CD4-positive, alpha-beta T cell treated with Interleukin-10 for 1 hour (primary cell): ENCODE data around the gene ASTN2.
"Not testable (repeated sequence)": the region's sequence is repeated elsewhere in the genome, so short reads cannot be mapped to it uniquely, and the experiment has no call there.

Experiments
- DNase-seq: peaks from one replicate; pipeline ENCODE4 v3.0.0-alpha.2; 2020

The ASTN2 gene

GRCh38 chr9:116942593-116943061, 472.2 kb downstream of the ASTN2 start:
- DNase-seq, result no peak

- DNase-seq, result no peak
Observed at GRCh38 chr9:116941266-116941665, 473.6 kb downstream of the ASTN2 start.

GRCh38 chr9:116940614-116941215, 474.1 kb downstream of the ASTN2 start:
- no peak for DNase-seq

GRCh38 chr9:116939614-116940013, 475.2 kb downstream of the ASTN2 start:
- DNase-seq, result no peak

GRCh38 chr9:116939161-116939560, 475.7 kb downstream of the ASTN2 start:
- DNase-seq, result no peak

GRCh38 chr9:116937361-116937760, 477.5 kb downstream of the ASTN2 start:
- no peak for DNase-seq

- DNase-seq, result no peak
Observed at GRCh38 chr9:116935149-116935897, 479.5 kb downstream of the ASTN2 start.

- no peak for DNase-seq
Observed at GRCh38 chr9:116934131-116934530, 480.7 kb downstream of the ASTN2 start.

- DNase-seq, result no peak
Observed at GRCh38 chr9:116933251-116933650, 481.6 kb downstream of the ASTN2 start.

GRCh38 chr9:116929621-116930020, 485.2 kb downstream of the ASTN2 start:
- no peak for DNase-seq

- DNase-seq, result no peak
Observed at GRCh38 chr9:116928884-116929283, 486.0 kb downstream of the ASTN2 start.

GRCh38 chr9:116928289-116928688, 486.6 kb downstream of the ASTN2 start:
- DNase-seq, result no peak

- DNase-seq, result no peak
Observed at GRCh38 chr9:116927726-116928125, 487.1 kb downstream of the ASTN2 start.

GRCh38 chr9:116925121-116925520, 489.7 kb downstream of the ASTN2 start:
- no peak for DNase-seq

GRCh38 chr9:116924462-116925110, 490.3 kb downstream of the ASTN2 start:
- no peak for DNase-seq

GRCh38 chr9:116917895-116918508, 496.9 kb downstream of the ASTN2 start:
- DNase-seq, result not testable (repeated sequence)

- DNase-seq, result no peak
Observed at GRCh38 chr9:116913536-116913935, 501.3 kb downstream of the ASTN2 start.

GRCh38 chr9:116910201-116910600, 504.7 kb downstream of the ASTN2 start:
- no peak for DNase-seq

- DNase-seq, result no peak
Observed at GRCh38 chr9:116907989-116908388, 506.9 kb downstream of the ASTN2 start.

GRCh38 chr9:116905171-116905588, 509.7 kb downstream of the ASTN2 start:
- DNase-seq, result no peak

GRCh38 chr9:116904165-116904564, 510.7 kb downstream of the ASTN2 start:
- DNase-seq, result no peak

GRCh38 chr9:116901260-116901659, 513.6 kb downstream of the ASTN2 start:
- no peak for DNase-seq

GRCh38 chr9:116900543-116900942, 514.3 kb downstream of the ASTN2 start:
- no peak for DNase-seq

- no peak for DNase-seq
Observed at GRCh38 chr9:116900007-116900367, 514.9 kb downstream of the ASTN2 start.
